ENCODE results near the gene TIGD2. TPM values are rescaled to one million over a fixed set of nuclear protein-coding genes. Genes with fewer than 3 reads are reported as not detected.

TIGD2 gene
- total and polyA plus RNA-seq, 2 of the 13 experiments (the other 11 are each of a cell fraction or from before 2014, with no cell fraction given): 3.1 to 15.5 TPM

DNA sequence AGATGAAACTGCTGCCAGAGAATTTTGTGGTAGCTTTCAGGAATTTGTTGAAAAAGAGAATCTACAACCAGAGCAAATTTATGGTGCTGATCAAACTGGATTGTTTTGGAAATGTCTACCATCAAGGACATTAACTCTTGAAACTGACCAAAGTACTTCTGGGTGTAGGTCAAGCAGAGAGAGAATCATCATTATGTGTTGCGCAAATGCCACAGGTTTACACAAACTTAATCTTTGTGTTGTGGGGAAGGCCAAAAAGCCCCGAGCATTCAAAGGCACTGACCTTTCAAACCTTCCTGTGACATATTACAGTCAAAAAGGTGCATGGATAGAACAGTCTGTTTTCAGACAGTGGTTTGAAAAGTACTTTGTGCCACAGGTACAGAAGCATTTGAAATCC, 2.1 kb downstream of the TIGD2 start (continued):
- TF ChIP-seq TBP (CRISPR knock-in tag; IDR thresholded peaks at IDR 0.05) (no peak), SYNCRIP (IDR thresholded peaks at IDR 0.05; ENCODE audit: insufficient read depth, low read depth, low read length) (no peak), ZSCAN22 (CRISPR knock-in tag; IDR thresholded peaks at IDR 0.05) (no peak), HHEX (CRISPR knock-in tag; IDR thresholded peaks at IDR 0.05) (0 out of 2 replicates have a peak, but pooled peaks have one; percentile 21), ZNF713 (CRISPR knock-in tag; IDR thresholded peaks at IDR 0.05) (no peak), MBNL3 (CRISPR knock-in tag; conservative IDR thresholded peaks at IDR 0.05) (no peak), ZNF75D (CRISPR knock-in tag; IDR thresholded peaks at IDR 0.05; ENCODE audit: borderline replicate concordance) (no peak), ZNF546 (CRISPR knock-in tag; conservative IDR thresholded peaks at IDR 0.05) (no peak), ZNF564 (CRISPR knock-in tag; IDR thresholded peaks at IDR 0.05) (no peak), ZNF709 (CRISPR knock-in tag; IDR thresholded peaks at IDR 0.05) (no peak), ZNF350 (CRISPR knock-in tag; IDR thresholded peaks at IDR 0.05; ENCODE audit: borderline replicate concordance, low read depth) (no peak), FOXJ3 (CRISPR knock-in tag; IDR thresholded peaks at IDR 0.05; ENCODE audit: borderline replicate concordance) (peak; percentile 91)
- TF ChIP-seq, protein P1, sequence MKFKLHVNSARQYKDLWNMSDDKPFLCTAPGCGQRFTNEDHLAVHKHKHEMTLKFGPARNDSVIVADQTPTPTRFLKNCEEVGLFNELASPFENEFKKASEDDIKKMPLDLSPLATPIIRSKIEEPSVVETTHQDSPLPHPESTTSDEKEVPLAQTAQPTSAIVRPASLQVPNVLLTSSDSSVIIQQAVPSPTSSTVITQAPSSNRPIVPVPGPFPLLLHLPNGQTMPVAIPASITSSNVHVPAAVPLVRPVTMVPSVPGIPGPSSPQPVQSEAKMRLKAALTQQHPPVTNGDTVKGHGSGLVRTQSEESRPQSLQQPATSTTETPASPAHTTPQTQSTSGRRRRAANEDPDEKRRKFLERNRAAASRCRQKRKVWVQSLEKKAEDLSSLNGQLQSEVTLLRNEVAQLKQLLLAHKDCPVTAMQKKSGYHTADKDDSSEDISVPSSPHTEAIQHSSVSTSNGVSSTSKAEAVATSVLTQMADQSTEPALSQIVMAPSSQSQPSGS (CRISPR knock-in tag; IDR thresholded peaks at IDR 0.05): peak; percentile 54; the same call in 1 of the 2 replicates
- TF ChIP-seq, protein P2, sequence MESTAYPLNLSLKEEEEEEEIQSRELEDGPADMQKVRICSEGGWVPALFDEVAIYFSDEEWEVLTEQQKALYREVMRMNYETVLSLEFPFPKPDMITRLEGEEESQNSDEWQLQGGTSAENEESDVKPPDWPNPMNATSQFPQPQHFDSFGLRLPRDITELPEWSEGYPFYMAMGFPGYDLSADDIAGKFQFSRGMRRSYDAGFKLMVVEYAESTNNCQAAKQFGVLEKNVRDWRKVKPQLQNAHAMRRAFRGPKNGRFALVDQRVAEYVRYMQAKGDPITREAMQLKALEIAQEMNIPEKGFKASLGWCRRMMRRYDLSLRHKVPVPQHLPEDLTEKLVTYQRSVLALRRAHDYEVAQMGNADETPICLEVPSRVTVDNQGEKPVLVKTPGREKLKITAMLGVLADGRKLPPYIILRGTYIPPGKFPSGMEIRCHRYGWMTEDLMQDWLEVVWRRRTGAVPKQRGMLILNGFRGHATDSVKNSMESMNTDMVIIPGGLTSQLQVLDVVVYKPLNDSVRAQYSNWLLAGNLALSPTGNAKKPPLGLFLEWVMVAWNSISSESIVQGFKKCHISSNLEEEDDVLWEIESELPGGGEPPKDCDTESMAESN (CRISPR knock-in tag; conservative IDR thresholded peaks at IDR 0.05): no peak; the same call in 1 of the 2 replicates
- TF ChIP-seq, protein P3, sequence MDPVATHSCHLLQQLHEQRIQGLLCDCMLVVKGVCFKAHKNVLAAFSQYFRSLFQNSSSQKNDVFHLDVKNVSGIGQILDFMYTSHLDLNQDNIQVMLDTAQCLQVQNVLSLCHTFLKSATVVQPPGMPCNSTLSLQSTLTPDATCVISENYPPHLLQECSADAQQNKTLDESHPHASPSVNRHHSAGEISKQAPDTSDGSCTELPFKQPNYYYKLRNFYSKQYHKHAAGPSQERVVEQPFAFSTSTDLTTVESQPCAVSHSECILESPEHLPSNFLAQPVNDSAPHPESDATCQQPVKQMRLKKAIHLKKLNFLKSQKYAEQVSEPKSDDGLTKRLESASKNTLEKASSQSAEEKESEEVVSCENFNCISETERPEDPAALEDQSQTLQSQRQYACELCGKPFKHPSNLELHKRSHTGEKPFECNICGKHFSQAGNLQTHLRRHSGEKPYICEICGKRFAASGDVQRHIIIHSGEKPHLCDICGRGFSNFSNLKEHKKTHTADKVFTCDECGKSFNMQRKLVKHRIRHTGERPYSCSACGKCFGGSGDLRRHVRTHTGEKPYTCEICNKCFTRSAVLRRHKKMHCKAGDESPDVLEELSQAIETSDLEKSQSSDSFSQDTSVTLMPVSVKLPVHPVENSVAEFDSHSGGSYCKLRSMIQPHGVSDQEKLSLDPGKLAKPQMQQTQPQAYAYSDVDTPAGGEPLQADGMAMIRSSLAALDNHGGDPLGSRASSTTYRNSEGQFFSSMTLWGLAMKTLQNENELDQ (CRISPR knock-in tag; IDR thresholded peaks at IDR 0.05; ENCODE audit: borderline replicate concordance): no peak
- TF ChIP-seq, protein P4, sequence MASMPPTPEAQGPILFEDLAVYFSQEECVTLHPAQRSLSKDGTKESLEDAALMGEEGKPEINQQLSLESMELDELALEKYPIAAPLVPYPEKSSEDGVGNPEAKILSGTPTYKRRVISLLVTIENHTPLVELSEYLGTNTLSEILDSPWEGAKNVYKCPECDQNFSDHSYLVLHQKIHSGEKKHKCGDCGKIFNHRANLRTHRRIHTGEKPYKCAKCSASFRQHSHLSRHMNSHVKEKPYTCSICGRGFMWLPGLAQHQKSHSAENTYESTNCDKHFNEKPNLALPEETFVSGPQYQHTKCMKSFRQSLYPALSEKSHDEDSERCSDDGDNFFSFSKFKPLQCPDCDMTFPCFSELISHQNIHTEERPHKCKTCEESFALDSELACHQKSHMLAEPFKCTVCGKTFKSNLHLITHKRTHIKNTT (CRISPR knock-in tag; IDR thresholded peaks at IDR 0.05): no peak
- TF ChIP-seq, protein P5, sequence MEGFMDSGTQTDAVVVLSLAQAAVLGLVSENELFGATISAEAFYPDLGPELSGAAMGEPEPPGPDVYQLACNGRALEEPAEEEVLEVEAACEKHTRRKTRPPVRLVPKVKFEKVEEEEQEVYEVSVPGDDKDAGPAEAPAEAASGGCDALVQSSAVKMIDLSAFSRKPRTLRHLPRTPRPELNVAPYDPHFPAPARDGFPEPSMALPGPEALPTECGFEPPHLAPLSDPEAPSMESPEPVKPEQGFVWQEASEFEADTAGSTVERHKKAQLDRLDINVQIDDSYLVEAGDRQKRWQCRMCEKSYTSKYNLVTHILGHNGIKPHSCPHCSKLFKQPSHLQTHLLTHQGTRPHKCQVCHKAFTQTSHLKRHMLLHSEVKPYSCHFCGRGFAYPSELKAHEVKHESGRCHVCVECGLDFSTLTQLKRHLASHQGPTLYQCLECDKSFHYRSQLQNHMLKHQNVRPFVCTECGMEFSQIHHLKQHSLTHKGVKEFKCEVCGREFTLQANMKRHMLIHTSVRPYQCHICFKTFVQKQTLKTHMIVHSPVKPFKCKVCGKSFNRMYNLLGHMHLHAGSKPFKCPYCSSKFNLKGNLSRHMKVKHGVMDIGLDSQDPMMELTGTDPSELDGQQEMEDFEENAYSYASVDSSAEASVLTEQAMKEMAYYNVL (CRISPR knock-in tag; IDR thresholded peaks at IDR 0.05; ENCODE audit: borderline replicate concordance): peak; percentile 36; the same call in 1 of the 2 replicates
- TF ChIP-seq, protein P6, sequence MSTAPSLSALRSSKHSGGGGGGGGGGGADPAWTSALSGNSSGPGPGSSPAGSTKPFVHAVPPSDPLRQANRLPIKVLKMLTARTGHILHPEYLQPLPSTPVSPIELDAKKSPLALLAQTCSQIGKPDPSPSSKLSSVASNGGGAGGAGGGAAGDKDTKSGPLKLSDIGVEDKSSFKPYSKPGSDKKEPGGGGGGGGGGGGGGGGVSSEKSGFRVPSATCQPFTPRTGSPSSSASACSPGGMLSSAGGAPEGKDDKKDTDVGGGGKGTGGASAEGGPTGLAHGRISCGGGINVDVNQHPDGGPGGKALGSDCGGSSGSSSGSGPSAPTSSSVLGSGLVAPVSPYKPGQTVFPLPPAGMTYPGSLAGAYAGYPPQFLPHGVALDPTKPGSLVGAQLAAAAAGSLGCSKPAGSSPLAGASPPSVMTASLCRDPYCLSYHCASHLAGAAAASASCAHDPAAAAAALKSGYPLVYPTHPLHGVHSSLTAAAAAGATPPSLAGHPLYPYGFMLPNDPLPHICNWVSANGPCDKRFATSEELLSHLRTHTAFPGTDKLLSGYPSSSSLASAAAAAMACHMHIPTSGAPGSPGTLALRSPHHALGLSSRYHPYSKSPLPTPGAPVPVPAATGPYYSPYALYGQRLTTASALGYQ (CRISPR knock-in tag; IDR thresholded peaks at IDR 0.05): peak; percentile 75

Measured in HepG2 (cell line).